ENCODE measurements around the gene STXBP5.

- TF ChIP-seq, protein P1, sequence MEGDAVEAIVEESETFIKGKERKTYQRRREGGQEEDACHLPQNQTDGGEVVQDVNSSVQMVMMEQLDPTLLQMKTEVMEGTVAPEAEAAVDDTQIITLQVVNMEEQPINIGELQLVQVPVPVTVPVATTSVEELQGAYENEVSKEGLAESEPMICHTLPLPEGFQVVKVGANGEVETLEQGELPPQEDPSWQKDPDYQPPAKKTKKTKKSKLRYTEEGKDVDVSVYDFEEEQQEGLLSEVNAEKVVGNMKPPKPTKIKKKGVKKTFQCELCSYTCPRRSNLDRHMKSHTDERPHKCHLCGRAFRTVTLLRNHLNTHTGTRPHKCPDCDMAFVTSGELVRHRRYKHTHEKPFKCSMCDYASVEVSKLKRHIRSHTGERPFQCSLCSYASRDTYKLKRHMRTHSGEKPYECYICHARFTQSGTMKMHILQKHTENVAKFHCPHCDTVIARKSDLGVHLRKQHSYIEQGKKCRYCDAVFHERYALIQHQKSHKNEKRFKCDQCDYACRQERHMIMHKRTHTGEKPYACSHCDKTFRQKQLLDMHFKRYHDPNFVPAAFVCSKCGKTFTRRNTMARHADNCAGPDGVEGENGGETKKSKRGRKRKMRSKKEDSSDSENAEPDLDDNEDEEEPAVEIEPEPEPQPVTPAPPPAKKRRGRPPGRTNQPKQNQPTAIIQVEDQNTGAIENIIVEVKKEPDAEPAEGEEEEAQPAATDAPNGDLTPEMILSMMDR (IDR thresholded peaks at IDR 0.05) = no peak
- TF ChIP-seq POLR2A (IDR thresholded peaks at IDR 0.05) = no peak
Observed at GRCh38 chr6:147361311-147361981, 157.2 kb downstream of the STXBP5 start.

Data from lower leg skin (tissue), 3 donors.